ENCODE measurements around the gene SIRPG.
"Not testable (repeated sequence)": the region's sequence is repeated elsewhere in the genome, so short reads cannot be mapped to it uniquely, and the experiment has no call there.

The SIRPG gene

GRCh38 chr20:1657556-1658334 is at the start of gene SIRPG:
TSS of gene SIRPG (minus strand) at chr20:1657779. CDS start at chr20:1657714, 65 bp downstream.
- DNase-seq (ENCODE audit: low read depth) = no peak

- DNase-seq (ENCODE audit: low read depth) = not testable (repeated sequence)
Observed at GRCh38 chr20:1706887-1707286, 49.3 kb upstream of the SIRPG start.

GRCh38 chr20:1706079-1706478 is 48.5 kb upstream of the SIRPG start:
- DNase-seq (ENCODE audit: low read depth) = no peak

- no peak for DNase-seq (ENCODE audit: low read depth)
Observed at GRCh38 chr20:1702855-1703254, 45.3 kb upstream of the SIRPG start.

- DNase-seq (ENCODE audit: low read depth) = no peak
Observed at GRCh38 chr20:1702328-1702727, 44.7 kb upstream of the SIRPG start.

GRCh38 chr20:1700990-1701389 is 43.4 kb upstream of the SIRPG start:
- no peak for DNase-seq (ENCODE audit: low read depth)

GRCh38 chr20:1697592-1697991 is 40.0 kb upstream of the SIRPG start:
- no peak for DNase-seq (ENCODE audit: low read depth)

- DNase-seq (ENCODE audit: low read depth) = no peak
Observed at GRCh38 chr20:1696521-1697209, 39.1 kb upstream of the SIRPG start.

- DNase-seq (ENCODE audit: low read depth) = no peak
Observed at GRCh38 chr20:1694672-1695071, 37.1 kb upstream of the SIRPG start.

- DNase-seq (ENCODE audit: low read depth) = no peak
Observed at GRCh38 chr20:1693427-1693826, 35.8 kb upstream of the SIRPG start.

GRCh38 chr20:1689721-1690120 is 32.1 kb upstream of the SIRPG start:
- no peak for DNase-seq (ENCODE audit: low read depth)

GRCh38 chr20:1688886-1689538 is 31.4 kb upstream of the SIRPG start:
- DNase-seq (ENCODE audit: low read depth) = no peak

GRCh38 chr20:1687053-1687452 is 29.5 kb upstream of the SIRPG start:
- DNase-seq (ENCODE audit: low read depth) = no peak

GRCh38 chr20:1686151-1686748 is 28.7 kb upstream of the SIRPG start:
- DNase-seq (ENCODE audit: low read depth) = no peak

- no peak for DNase-seq (ENCODE audit: low read depth)
Observed at GRCh38 chr20:1685304-1686052, 27.9 kb upstream of the SIRPG start.

GRCh38 chr20:1684872-1685271 is 27.3 kb upstream of the SIRPG start:
- DNase-seq (ENCODE audit: low read depth) = no peak

GRCh38 chr20:1676650-1677049 is 19.1 kb upstream of the SIRPG start:
- DNase-seq (ENCODE audit: low read depth) = no peak

- no peak for DNase-seq (ENCODE audit: low read depth)
Observed at GRCh38 chr20:1674990-1675780, 17.6 kb upstream of the SIRPG start.

GRCh38 chr20:1674361-1674760 is 16.8 kb upstream of the SIRPG start:
- no peak for DNase-seq (ENCODE audit: low read depth)

GRCh38 chr20:1673424-1673823 is 15.8 kb upstream of the SIRPG start:
- no peak for DNase-seq (ENCODE audit: low read depth)

GRCh38 chr20:1672728-1673127 is 15.1 kb upstream of the SIRPG start:
- DNase-seq (ENCODE audit: low read depth) = no peak

Measured in stimulated activated CD8-positive, alpha-beta memory T cell treated with anti-CD3 and anti-CD28 coated beads, Interleukin-12 subunit alpha, Interleukin-12 subunit beta, amount 100 ng/mL, for 1 hour (primary cell).